IPS-15b (cell line): ENCODE data around the gene PNMA8B.
A peak's percentile ranks its signal among the peaks of the same experiment; 100 is the strongest.

Source experiments
- H3K27me3 ChIP-seq: one replicate; pipeline ENCODE4 v1.6.1; 2013; ENCODE audit warnings: low read length; ENCODE audit not compliant: control insufficient read depth, insufficient read depth
- H3K36me3 ChIP-seq: one replicate; pipeline ENCODE4 v1.6.1; 2013; ENCODE audit warnings: low read length; ENCODE audit not compliant: control insufficient read depth, insufficient read depth
- H3K4me1 ChIP-seq: one replicate; pipeline ENCODE4 v1.6.1; 2013; ENCODE audit warnings: mild to moderate bottlenecking, low read length; ENCODE audit not compliant: control insufficient read depth, insufficient read depth
- H3K4me3 ChIP-seq: one replicate; pipeline ENCODE4 v1.5.1; 2013; ENCODE audit warnings: low read depth, low read length
- H3K9ac ChIP-seq: one replicate; pipeline ENCODE4 v1.6.1; 2013; ENCODE audit warnings: low read depth, mild to moderate bottlenecking, low read length
- H3K9me3 ChIP-seq: one replicate; pipeline ENCODE4 v1.6.1; 2013; ENCODE audit warnings: mild to moderate bottlenecking, low read length; ENCODE audit not compliant: control insufficient read depth, insufficient read depth

The PNMA8B gene

GRCh38 chr19:46478356-46478986, 17.2 kb downstream of the PNMA8B start:
- no peaks in the 10 kb centered on the region for H3K4me1 ChIP-seq
- no peaks in the 10 kb centered on the region for H3K36me3 ChIP-seq
- no peaks in the 10 kb centered on the region for H3K27me3 ChIP-seq
- H3K4me3 ChIP-seq: no peak overlapping the region
- no peak overlapping the region for H3K9ac ChIP-seq
- H3K9me3 ChIP-seq: no peaks in the 10 kb centered on the region

GRCh38 chr19:46475986-46476385, 19.7 kb downstream of the PNMA8B start:
- peaks cover 5% of the 10 kb centered on the region for H3K27me3 ChIP-seq
- peaks cover 3% of the 10 kb centered on the region for H3K4me1 ChIP-seq
- H3K9me3 ChIP-seq: no peaks in the 10 kb centered on the region
- H3K4me3 ChIP-seq: no peak overlapping the region
- no peak overlapping the region for H3K9ac ChIP-seq
- no peaks in the 10 kb centered on the region for H3K36me3 ChIP-seq

GRCh38 chr19:46474211-46474610, 21.5 kb downstream of the PNMA8B start:
- Histone ChIP-seq H3K4me1 (peaks cover 3% of the 10 kb centered on the region), H3K9ac (no peak overlapping the region), H3K4me3 (no peak overlapping the region), H3K36me3 (no peaks in the 10 kb centered on the region), H3K9me3 (no peaks in the 10 kb centered on the region), H3K27me3 (peaks cover 5% of the 10 kb centered on the region)

GRCh38 chr19:46472592-46472991, 23.1 kb downstream of the PNMA8B start:
- H3K9me3 ChIP-seq: no peaks in the 10 kb centered on the region
- no peak overlapping the region for H3K9ac ChIP-seq
- H3K4me1 ChIP-seq: peaks cover 3% of the 10 kb centered on the region
- no peak overlapping the region for H3K4me3 ChIP-seq
- peaks cover 5% of the 10 kb centered on the region for H3K27me3 ChIP-seq
- H3K36me3 ChIP-seq: peaks cover 7% of the 10 kb centered on the region

GRCh38 chr19:46471811-46472543, 23.7 kb downstream of the PNMA8B start:
- Histone ChIP-seq H3K27me3 (peaks cover 5% of the 10 kb centered on the region), H3K9ac (no peak overlapping the region), H3K9me3 (no peaks in the 10 kb centered on the region), H3K36me3 (peaks cover 9% of the 10 kb centered on the region), H3K4me3 (peak overlapping the region; percentile 78), H3K4me1 (peaks cover 3% of the 10 kb centered on the region)

GRCh38 chr19:46471116-46471733, 24.4 kb downstream of the PNMA8B start, which contains the start of gene PNMA8A:
Gene PNMA8A, minus strand, starts transcription at chr19:46471563. Its CDS starts 528 bp downstream, at chr19:46471035.
- Histone ChIP-seq H3K4me3 (peak within 1 kb of the TSS; percentile 78), H3K27me3 (peaks cover 5% of the 10 kb centered on the region), H3K9ac (peak within 1 kb of the TSS; percentile 41), H3K36me3 (peaks cover 9% of the 10 kb centered on the region), H3K4me1 (peaks cover 3% of the 10 kb centered on the region), H3K9me3 (no peaks in the 10 kb centered on the region)

GRCh38 chr19:46470376-46470775, 25.3 kb downstream of the PNMA8B start:
- Histone ChIP-seq H3K4me1 (peaks cover 3% of the 10 kb centered on the region), H3K27me3 (peaks cover 5% of the 10 kb centered on the region), H3K36me3 (peaks cover 9% of the 10 kb centered on the region), H3K9ac (peak overlapping the region; percentile 41), H3K9me3 (no peaks in the 10 kb centered on the region), H3K4me3 (peak overlapping the region; percentile 78)

GRCh38 chr19:46469541-46470185, 26.0 kb downstream of the PNMA8B start:
- Histone ChIP-seq H3K4me1 (peaks cover 3% of the 10 kb centered on the region), H3K27me3 (peaks cover 5% of the 10 kb centered on the region), H3K36me3 (peaks cover 9% of the 10 kb centered on the region), H3K9ac (no peak overlapping the region), H3K9me3 (no peaks in the 10 kb centered on the region), H3K4me3 (no peak overlapping the region)

- H3K9ac ChIP-seq: no peak overlapping the region
- peaks cover under 1% of the 10 kb centered on the region for H3K4me1 ChIP-seq
- H3K4me3 ChIP-seq: no peak overlapping the region
- no peaks in the 10 kb centered on the region for H3K27me3 ChIP-seq
- H3K36me3 ChIP-seq: peaks cover 9% of the 10 kb centered on the region
- no peaks in the 10 kb centered on the region for H3K9me3 ChIP-seq
Observed at GRCh38 chr19:46466536-46467196, 29.0 kb downstream of the PNMA8B start.

- Histone ChIP-seq H3K27me3 (no peaks in the 10 kb centered on the region), H3K4me3 (no peak overlapping the region), H3K9me3 (no peaks in the 10 kb centered on the region), H3K9ac (no peak overlapping the region), H3K36me3 (peaks cover 9% of the 10 kb centered on the region), H3K4me1 (no peaks in the 10 kb centered on the region)
Observed at GRCh38 chr19:46463516-46463915, 32.2 kb downstream of the PNMA8B start.

- no peaks in the 10 kb centered on the region for H3K27me3 ChIP-seq
- no peaks in the 10 kb centered on the region for H3K36me3 ChIP-seq
- H3K4me1 ChIP-seq: no peaks in the 10 kb centered on the region
- H3K9me3 ChIP-seq: no peaks in the 10 kb centered on the region
- H3K9ac ChIP-seq: no peak overlapping the region
- H3K4me3 ChIP-seq: no peak overlapping the region
Observed at GRCh38 chr19:46461537-46461936, 34.1 kb downstream of the PNMA8B start.
